GM19240 (cell line): ENCODE data around the gene COL25A1.

Experiments
- DNase-seq: peaks from one replicate; pipeline ENCODE4 v3.0.0; 2011; ENCODE audit warnings: low spot score; ENCODE audit not compliant: insufficient read length

The COL25A1 gene

GRCh38 chr4:108868606-108869227 is 433.7 kb downstream of the COL25A1 start:
- no peak for DNase-seq

- DNase-seq = no peak
Observed at GRCh38 chr4:108867476-108867875, 435.0 kb downstream of the COL25A1 start.

- DNase-seq = no peak
Observed at GRCh38 chr4:108861334-108861733, 441.1 kb downstream of the COL25A1 start.

- no peak for DNase-seq
Observed at GRCh38 chr4:108854786-108855185, 447.7 kb downstream of the COL25A1 start.

GRCh38 chr4:108852691-108853090 is 449.8 kb downstream of the COL25A1 start:
- no peak for DNase-seq

- DNase-seq = no peak
Observed at GRCh38 chr4:108851366-108851765, 451.1 kb downstream of the COL25A1 start.

GRCh38 chr4:108850219-108850649 is 452.2 kb downstream of the COL25A1 start:
- DNase-seq = no peak

- peak; percentile 5 for DNase-seq
Observed at GRCh38 chr4:108849611-108850168, 452.8 kb downstream of the COL25A1 start.

- DNase-seq = no peak
Observed at GRCh38 chr4:108846568-108846967, 455.9 kb downstream of the COL25A1 start.

GRCh38 chr4:108840426-108840975 is 462.0 kb downstream of the COL25A1 start:
- no peak for DNase-seq

- DNase-seq = no peak
Observed at GRCh38 chr4:108839333-108839732, 463.1 kb downstream of the COL25A1 start.

- no peak for DNase-seq
Observed at GRCh38 chr4:108838451-108838850, 464.0 kb downstream of the COL25A1 start.

- no peak for DNase-seq
Observed at GRCh38 chr4:108834835-108835384, 467.5 kb downstream of the COL25A1 start.

- DNase-seq = no peak
Observed at GRCh38 chr4:108834166-108834834, 468.2 kb downstream of the COL25A1 start.

- DNase-seq = no peak
Observed at GRCh38 chr4:108833046-108833445, 469.4 kb downstream of the COL25A1 start.

- DNase-seq = no peak
Observed at GRCh38 chr4:108831886-108832285, 470.6 kb downstream of the COL25A1 start.

- DNase-seq = no peak
Observed at GRCh38 chr4:108831291-108831690, 471.2 kb downstream of the COL25A1 start.

- DNase-seq = no peak
Observed at GRCh38 chr4:108830509-108831244, 471.8 kb downstream of the COL25A1 start.

- DNase-seq = no peak
Observed at GRCh38 chr4:108829966-108830492, 472.4 kb downstream of the COL25A1 start.

- no peak for DNase-seq
Observed at GRCh38 chr4:108828620-108829019, 473.8 kb downstream of the COL25A1 start.

- no peak for DNase-seq
Observed at GRCh38 chr4:108825737-108826136, 476.7 kb downstream of the COL25A1 start.
